ENCODE measurements around the gene STK32B. TPM values are rescaled to one million over a fixed set of nuclear protein-coding genes. Genes with fewer than 3 reads are reported as not detected.

The STK32B gene
- total and polyA plus RNA-seq, 3 donors from 2014 or later: 17.5 to 29.7 (median 22.6) TPM

GRCh38 chr4:5463361-5463760, 412.1 kb downstream of the STK32B start:
- 69 to 96% methylated on average over 1 of the region's 1 CpG for WGBS, 2 donors
- intact Hi-C loops (cut with DNase I; ENCODE audit: low total_unique reads): no loop called here
- no peak overlapping the region for H3K4me3 ChIP-seq

GRCh38 chr4:5463936-5464650, 412.8 kb downstream of the STK32B start:
- no peaks in the 10 kb centered on the region for H3K36me3 ChIP-seq (ENCODE audit: low read depth, missing control alignments)
- H3K4me3 ChIP-seq: no peak overlapping the region
- intact Hi-C loops (cut with DNase I; ENCODE audit: low total_unique reads): no loop called here
- H3K9me3 ChIP-seq: no peaks in the 10 kb centered on the region
- H3K4me1 ChIP-seq: no peaks in the 10 kb centered on the region
- TF ChIP-seq CTCF (IDR thresholded peaks at IDR 0.05) (no peak), POLR2A (IDR thresholded peaks at IDR 0.05) (no peak)
- no peak overlapping the region for H3K27ac ChIP-seq
- DNase-seq: no peak
- WGBS, 2 donors: 89 to 92% methylated on average over 15 of the region's 15 CpGs
- no peaks in the 10 kb centered on the region for H3K27me3 ChIP-seq

More at GRCh38 chr4:5463361-5463760, 412.1 kb downstream of the STK32B start:
- Histone ChIP-seq H3K4me1 (no peaks in the 10 kb centered on the region), H3K36me3 (ENCODE audit: low read depth, missing control alignments) (no peaks in the 10 kb centered on the region), H3K27me3 (no peaks in the 10 kb centered on the region), H3K27ac (no peak overlapping the region), H3K9me3 (no peaks in the 10 kb centered on the region)
- no peak for DNase-seq
- TF ChIP-seq CTCF (IDR thresholded peaks at IDR 0.05) (no peak), POLR2A (IDR thresholded peaks at IDR 0.05) (no peak)

- no peak for TF ChIP-seq CTCF (IDR thresholded peaks at IDR 0.05)
- TF ChIP-seq POLR2A (IDR thresholded peaks at IDR 0.05): no peak
- Histone ChIP-seq H3K4me3 (no peak overlapping the region), H3K27ac (no peak overlapping the region), H3K4me1 (no peaks in the 10 kb centered on the region), H3K9me3 (no peaks in the 10 kb centered on the region), H3K36me3 (ENCODE audit: low read depth, missing control alignments) (no peaks in the 10 kb centered on the region), H3K27me3 (no peaks in the 10 kb centered on the region)
- intact Hi-C loops (cut with DNase I; ENCODE audit: low total_unique reads): no loop called here
- 93 to 97% methylated on average over 4 of the region's 4 CpGs for WGBS, 2 donors
- no peak for DNase-seq
Measured at GRCh38 chr4:5465529-5465928, 414.2 kb downstream of the STK32B start.

- no peaks in the 10 kb centered on the region for H3K4me1 ChIP-seq
- no peaks in the 10 kb centered on the region for H3K9me3 ChIP-seq
- no peak for DNase-seq
Measured at GRCh38 chr4:5465956-5466355, 414.7 kb downstream of the STK32B start.

More at GRCh38 chr4:5465956-5466355, 414.7 kb downstream of the STK32B start:
- Histone ChIP-seq H3K27ac (no peak overlapping the region), H3K36me3 (ENCODE audit: low read depth, missing control alignments) (no peaks in the 10 kb centered on the region), H3K27me3 (no peaks in the 10 kb centered on the region), H3K4me3 (no peak overlapping the region)
- 80 to 96% methylated on average over 8 to 9 of the region's 9 CpGs for WGBS, 2 donors
- TF ChIP-seq POLR2A (IDR thresholded peaks at IDR 0.05) (no peak), CTCF (IDR thresholded peaks at IDR 0.05) (no peak)
- intact Hi-C loops (cut with DNase I; ENCODE audit: low total_unique reads): no loop called here
